HG03039 (cell line): ENCODE data around the gene SNX32.

Experiments used
- ATAC-seq: cut with Tn5 transposase; IDR thresholded peaks from one replicate; pipeline ENCODE4 v1.9.1; 2021; ENCODE audit warnings: mild to moderate bottlenecking, moderate library complexity; ENCODE audit not compliant: unreplicated experiment

SNX32 gene

GRCh38 chr11:65833297-65834030 is at the start of gene SNX32:
TSS of gene SNX32 (plus strand) at chr11:65833963. CDS start at chr11:65834066, 103 bp downstream.
- peak; percentile 85 for ATAC-seq

- ATAC-seq = no peak
Observed at GRCh38 chr11:65785319-65786007, 48.3 kb upstream of the SNX32 start.

- no peak for ATAC-seq
Observed at GRCh38 chr11:65786008-65786785, 47.6 kb upstream of the SNX32 start.

GRCh38 chr11:65786786-65787636 is 46.8 kb upstream of the SNX32 start, which contains the start of gene OVOL1:
TSS of gene OVOL1 (plus strand) at chr11:65787063. CDS start at chr11:65787374, 311 bp downstream.
- ATAC-seq = no peak

- ATAC-seq = no peak
Observed at GRCh38 chr11:65787649-65788622, 45.8 kb upstream of the SNX32 start.

GRCh38 chr11:65788821-65789220 is 44.9 kb upstream of the SNX32 start:
- ATAC-seq = no peak

- ATAC-seq = no peak
Observed at GRCh38 chr11:65789230-65790103, 44.3 kb upstream of the SNX32 start.

GRCh38 chr11:65790104-65790901 is 43.5 kb upstream of the SNX32 start:
- ATAC-seq = no peak

- no peak for ATAC-seq
Observed at GRCh38 chr11:65790902-65791650, 42.7 kb upstream of the SNX32 start.

- no peak for ATAC-seq
Observed at GRCh38 chr11:65791719-65792213, 42.0 kb upstream of the SNX32 start.

- ATAC-seq = no peak
Observed at GRCh38 chr11:65792456-65792855, 41.3 kb upstream of the SNX32 start.

- no peak for ATAC-seq
Observed at GRCh38 chr11:65793144-65793581, 40.6 kb upstream of the SNX32 start.

- ATAC-seq = no peak
Observed at GRCh38 chr11:65793625-65794400, 40.0 kb upstream of the SNX32 start.

GRCh38 chr11:65794570-65795510 is 38.9 kb upstream of the SNX32 start:
- ATAC-seq = no peak
